ENCODE measurements around the gene RIMBP2.

The RIMBP2 gene

GRCh38 chr12:130418251-130418650, 297.8 kb downstream of the RIMBP2 start:
- DNase-seq (ENCODE audit: low read depth): no peak

DNA sequence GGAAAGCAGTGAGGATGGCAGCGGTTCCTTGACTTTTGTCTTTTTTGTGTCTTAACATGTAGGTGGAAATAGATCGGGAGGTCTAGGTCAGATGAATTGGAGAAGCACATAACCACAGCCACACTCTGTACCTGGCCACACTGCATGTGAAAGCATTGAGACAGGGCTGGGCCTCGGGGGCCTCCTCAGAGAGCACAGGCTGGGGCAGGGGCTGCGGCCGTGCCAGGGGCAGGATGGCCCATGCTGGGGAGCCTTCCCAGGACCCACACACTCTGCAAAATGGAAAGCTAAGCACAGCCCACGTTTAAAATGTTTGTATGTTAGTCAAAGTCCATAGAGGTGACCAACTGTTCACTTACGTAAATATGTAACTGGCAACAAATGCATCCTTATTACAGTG, 301.7 kb downstream of the RIMBP2 start:
- DNase-seq (ENCODE audit: low read depth): no peak

DNA sequence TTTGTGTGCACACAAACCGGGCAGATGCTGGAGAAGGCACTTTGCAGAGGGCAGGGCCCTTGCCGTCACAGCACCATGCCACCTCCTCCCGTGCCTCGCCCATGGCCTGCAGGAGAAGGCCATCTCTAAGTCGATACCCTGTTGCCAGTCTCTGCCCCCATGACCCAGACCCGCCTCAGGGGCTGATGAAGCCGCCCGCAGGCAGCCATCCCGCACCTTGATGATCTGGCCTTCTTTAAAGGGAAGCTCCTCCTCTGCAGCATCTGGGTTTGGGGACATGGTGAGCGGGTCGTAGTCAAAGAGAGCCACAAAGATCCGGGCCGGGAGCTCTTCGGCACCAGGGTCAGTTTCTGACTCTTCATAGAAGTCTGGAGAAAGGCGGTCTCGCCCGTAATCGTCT, 302.2 kb downstream of the RIMBP2 start:
- no peak for DNase-seq (ENCODE audit: low read depth)

DNA sequence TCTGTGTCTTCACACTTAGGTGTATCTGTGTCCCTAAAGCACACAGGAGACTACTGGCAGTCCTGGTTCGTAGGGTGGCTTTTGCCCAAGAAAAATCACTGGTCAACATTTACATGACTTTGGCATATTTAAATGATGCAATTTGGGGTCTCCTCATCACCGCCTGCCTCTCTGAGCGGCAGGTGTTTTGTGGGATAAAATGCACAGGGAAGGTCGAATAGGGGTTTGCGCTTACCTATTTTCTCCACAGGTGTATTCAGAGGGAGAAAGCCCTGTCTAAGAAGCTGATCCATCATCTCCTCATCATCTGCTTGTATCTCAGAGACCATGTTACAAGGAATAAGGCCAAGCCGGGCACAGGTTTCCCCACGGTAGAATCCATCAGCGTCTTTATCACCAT, 303.7 kb downstream of the RIMBP2 start:
- DNase-seq (ENCODE audit: low read depth): no peak

- no peak for DNase-seq (ENCODE audit: low read depth)
Observed at GRCh38 chr12:130405332-130405731, 310.8 kb downstream of the RIMBP2 start.

DNA sequence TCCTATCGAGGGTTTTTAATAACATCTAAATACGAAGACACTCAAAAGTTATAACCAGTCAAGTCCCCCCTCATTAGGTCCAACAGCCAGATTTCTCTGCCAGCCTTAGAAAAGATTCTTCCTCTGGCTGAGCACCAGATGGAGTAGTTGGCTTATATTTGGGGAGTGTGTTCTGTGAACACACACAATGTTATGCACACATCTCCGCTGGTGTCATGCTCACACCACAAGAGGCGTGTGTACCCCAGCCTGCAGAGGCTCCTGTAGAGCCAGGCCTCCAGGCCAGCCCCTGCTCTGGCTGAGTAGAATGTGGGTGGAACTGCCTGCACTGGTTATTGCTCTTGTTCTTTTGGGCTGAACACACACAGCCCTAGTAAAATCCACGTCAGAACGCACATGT, 314.4 kb downstream of the RIMBP2 start:
- no peak for DNase-seq (ENCODE audit: low read depth)

- no peak for DNase-seq (ENCODE audit: low read depth)
Observed at GRCh38 chr12:130398100-130398848, 317.8 kb downstream of the RIMBP2 start.

GRCh38 chr12:130396667-130397066, 319.4 kb downstream of the RIMBP2 start:
- DNase-seq (ENCODE audit: low read depth): no peak

DNA sequence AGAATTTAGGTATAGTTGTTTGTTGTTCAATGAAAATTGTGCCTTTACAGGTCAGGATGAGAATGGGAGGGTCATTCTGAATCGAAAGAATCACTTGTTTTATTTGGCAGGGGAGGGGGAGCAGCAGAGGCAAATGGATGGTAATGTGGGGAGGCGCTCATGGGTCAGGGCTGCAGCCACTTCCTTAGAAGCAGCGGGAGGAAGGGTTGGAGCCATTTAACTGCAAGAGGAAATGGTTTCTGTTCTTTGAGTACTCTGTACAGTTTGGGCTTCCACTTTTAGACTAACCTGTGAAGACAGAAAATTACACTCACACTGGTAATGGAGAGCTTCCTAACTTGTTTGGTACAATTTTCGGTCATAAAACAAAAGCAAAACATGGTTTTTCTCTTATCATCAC, 321.2 kb downstream of the RIMBP2 start:
- DNase-seq (ENCODE audit: low read depth): no peak

GRCh38 chr12:130391186-130391585, 324.9 kb downstream of the RIMBP2 start:
- DNase-seq (ENCODE audit: low read depth): no peak

GRCh38 chr12:130385193-130385592, 330.9 kb downstream of the RIMBP2 start:
- DNase-seq (ENCODE audit: low read depth): no peak

GRCh38 chr12:130384234-130384633, 331.9 kb downstream of the RIMBP2 start:
- no peak for DNase-seq (ENCODE audit: low read depth)

GRCh38 chr12:130382818-130383217, 333.3 kb downstream of the RIMBP2 start:
- DNase-seq (ENCODE audit: low read depth): no peak

- DNase-seq (ENCODE audit: low read depth): no peak
Observed at GRCh38 chr12:130375296-130376287, 340.5 kb downstream of the RIMBP2 start.

DNA sequence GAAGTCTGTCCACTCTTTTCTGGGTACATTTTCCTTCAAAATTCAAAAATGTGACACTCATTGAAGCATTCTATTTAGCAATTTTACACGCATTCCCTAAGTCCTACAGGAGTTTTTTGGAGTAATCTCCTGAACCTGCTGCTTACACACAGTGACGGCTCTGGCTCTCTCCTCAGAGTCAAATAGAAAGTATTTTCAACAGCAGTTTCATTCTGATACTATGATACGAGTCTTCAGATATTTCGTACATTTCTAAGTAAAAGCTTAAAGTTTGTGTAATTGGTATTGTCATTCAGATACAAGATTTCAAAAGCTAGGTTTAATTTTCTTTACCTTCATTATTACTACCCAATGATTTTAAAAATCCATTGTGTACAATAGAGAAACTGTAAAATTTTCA, 342.0 kb downstream of the RIMBP2 start:
- DNase-seq (ENCODE audit: low read depth): no peak

GRCh38 chr12:130372936-130373335, 343.2 kb downstream of the RIMBP2 start:
- DNase-seq (ENCODE audit: low read depth): no peak

DNA sequence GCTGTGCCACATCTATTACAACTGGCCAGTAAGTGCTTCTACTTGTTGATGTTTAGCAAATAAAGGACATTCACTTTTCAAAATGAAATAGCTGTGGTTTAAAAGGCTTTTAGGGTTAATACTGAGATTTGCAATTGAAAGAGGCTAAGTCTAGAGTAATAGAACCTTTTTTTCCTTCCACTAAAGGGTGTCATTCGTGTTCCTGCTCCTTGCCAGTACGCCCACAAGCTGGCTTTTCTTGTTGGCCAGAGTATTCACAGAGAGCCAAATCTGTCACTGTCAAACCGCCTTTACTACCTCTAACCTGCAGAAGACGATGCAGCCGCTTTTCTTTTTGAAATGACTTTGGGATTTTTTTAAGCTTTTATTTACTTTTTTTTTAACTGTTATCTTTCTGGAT, 344.8 kb downstream of the RIMBP2 start:
- no peak for DNase-seq (ENCODE audit: low read depth)

GRCh38 chr12:130369816-130370215, 346.3 kb downstream of the RIMBP2 start:
- no peak for DNase-seq (ENCODE audit: low read depth)

DNA sequence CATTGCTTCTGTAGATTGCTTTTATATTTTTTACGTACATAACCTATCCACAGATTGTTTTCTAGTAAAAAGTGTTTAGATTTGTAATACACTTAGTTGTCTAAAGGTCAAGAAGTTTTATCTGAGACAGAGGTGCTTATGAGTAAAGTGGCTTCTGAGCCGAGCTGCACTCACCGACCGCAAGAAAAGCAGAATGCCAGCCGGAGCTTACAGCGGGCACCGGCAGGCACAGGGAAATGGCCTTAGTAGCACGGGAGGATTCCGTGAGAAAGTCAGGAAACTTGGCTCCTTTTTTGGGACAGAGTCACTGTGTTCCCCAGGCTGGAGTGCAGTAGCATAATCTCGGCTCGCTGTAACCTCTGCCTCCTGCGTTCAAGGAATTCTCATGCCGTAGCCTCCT, 348.6 kb downstream of the RIMBP2 start:
- no peak for DNase-seq (ENCODE audit: low read depth)

DNA sequence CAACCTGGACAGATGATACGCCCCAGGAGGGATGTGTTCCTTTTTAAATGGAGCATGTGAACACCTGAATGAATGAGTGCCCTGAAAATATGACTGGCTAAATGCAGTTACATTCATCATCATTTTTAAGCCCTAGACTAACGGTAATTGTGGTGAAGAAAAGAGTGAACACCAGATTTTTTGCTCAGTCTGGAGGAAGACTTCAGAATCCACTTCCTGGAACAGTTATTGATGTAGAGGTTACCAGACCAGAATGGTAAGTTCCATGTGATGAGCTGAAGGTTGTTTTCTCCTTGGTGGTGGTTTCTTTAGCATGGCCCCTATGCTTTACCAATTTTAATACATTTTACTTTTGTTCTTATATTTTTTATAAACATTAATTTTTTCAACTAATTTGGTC, 349.1 kb downstream of the RIMBP2 start:
- no peak for DNase-seq (ENCODE audit: low read depth)

DNA sequence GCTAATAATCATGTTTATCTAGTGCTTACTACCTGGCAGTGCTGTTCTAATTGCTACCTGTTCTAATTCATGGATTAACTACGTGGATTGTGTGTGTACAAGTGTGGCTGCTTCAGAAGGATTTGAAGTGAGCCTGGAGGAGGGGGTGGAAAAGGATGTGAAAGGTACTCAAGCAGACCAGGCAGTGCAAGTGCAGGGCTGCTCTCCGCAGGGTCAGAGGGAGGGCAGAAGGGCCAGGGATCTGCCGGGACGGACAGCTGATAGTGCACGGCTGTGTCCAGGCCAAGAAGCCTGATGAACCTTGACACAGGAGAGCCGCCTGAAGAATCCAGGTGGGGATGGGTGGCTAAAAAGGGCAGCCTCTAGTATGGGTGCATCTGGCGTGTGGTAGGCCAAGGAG, 349.9 kb downstream of the RIMBP2 start:
- DNase-seq (ENCODE audit: low read depth): no peak

DNA sequence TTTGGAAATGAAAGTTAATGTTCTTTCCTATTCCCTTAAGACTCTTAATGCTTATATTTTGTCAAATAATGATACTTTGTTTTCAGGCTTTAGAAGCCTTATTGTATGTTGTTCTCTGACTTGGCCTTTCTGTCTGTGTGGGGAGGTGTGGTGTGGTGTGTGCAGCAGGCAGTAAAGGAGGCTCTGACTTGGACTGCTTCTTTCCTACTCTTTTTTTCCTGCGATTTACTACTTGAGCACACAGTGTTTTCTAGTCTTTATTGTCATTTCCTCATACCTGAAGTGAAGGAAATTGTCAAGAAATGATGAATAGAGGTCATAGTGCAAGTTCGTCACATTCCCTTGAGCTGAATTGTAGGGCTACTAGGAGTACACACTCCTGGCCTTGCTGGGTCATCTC, 351.5 kb downstream of the RIMBP2 start:
- DNase-seq (ENCODE audit: low read depth): no peak

DNA sequence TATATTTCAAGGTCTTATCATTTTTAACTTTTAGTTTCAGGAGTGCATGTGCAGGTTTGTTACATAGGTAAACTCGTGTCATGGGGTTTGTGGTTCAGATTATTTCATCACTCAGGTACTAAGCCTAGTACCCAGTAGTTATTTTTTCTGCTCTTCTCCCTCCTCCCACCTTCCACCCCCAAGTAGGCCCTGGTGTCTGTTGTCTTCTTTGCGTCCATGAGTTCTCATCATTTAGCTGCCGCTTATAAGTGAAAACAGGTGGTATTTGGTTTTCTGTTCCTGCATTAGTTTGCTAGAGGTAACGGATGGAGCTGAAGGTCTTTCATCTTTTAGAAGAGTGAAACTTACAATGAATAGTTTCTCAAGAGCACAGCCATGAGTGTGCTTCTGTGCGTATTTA, 354.0 kb downstream of the RIMBP2 start:
- DNase-seq (ENCODE audit: low read depth): no peak
